GM18505 (cell line): Measurements from ENCODE around the gene GRIK2.

ENCODE experiments used
- ATAC-seq: cut with Tn5 transposase; IDR thresholded peaks from one replicate; pipeline ENCODE4 v1.9.1; 2021; ENCODE audit not compliant: unreplicated experiment
- POLR2A ChIP-seq: IDR thresholded peaks from 4 replicates; pipeline ENCODE4 v1.6.1; 2011; ENCODE audit warnings: borderline replicate concordance; ENCODE audit not compliant: insufficient read depth, insufficient read length; ENCODE audit errors: extremely low read depth

The GRIK2 gene

GRCh38 chr6:101722991-101723579 lies 329.6 kb downstream of the GRIK2 start:
- no peak for TF ChIP-seq POLR2A
- ATAC-seq, result no peak

- ATAC-seq, result no peak
- TF ChIP-seq POLR2A, result no peak
Observed at GRCh38 chr6:101728388-101728787, 334.9 kb downstream of the GRIK2 start.

GRCh38 chr6:101728956-101729355 lies 335.4 kb downstream of the GRIK2 start:
- no peak for TF ChIP-seq POLR2A
- no peak for ATAC-seq

- TF ChIP-seq POLR2A, result no peak
- ATAC-seq, result no peak
Observed at GRCh38 chr6:101730954-101731353, 337.4 kb downstream of the GRIK2 start.

- TF ChIP-seq POLR2A, result no peak
- no peak for ATAC-seq
Observed at GRCh38 chr6:101733899-101734298, 340.4 kb downstream of the GRIK2 start.

GRCh38 chr6:101738481-101738880 lies 345.0 kb downstream of the GRIK2 start:
- ATAC-seq, result no peak
- no peak for TF ChIP-seq POLR2A

- no peak for ATAC-seq
Observed at GRCh38 chr6:101740631-101741030, 347.1 kb downstream of the GRIK2 start.

GRCh38 chr6:101741474-101742171 lies 348.1 kb downstream of the GRIK2 start:
- no peak for ATAC-seq
- TF ChIP-seq POLR2A, result no peak

More at GRCh38 chr6:101740631-101741030, 347.1 kb downstream of the GRIK2 start:
- no peak for TF ChIP-seq POLR2A

GRCh38 chr6:101747160-101747559 lies 353.7 kb downstream of the GRIK2 start:
- ATAC-seq, result no peak
- no peak for TF ChIP-seq POLR2A

- no peak for TF ChIP-seq POLR2A
- no peak for ATAC-seq
Observed at GRCh38 chr6:101747716-101748115, 354.2 kb downstream of the GRIK2 start.

- no peak for ATAC-seq
- no peak for TF ChIP-seq POLR2A
Observed at GRCh38 chr6:101755931-101756330, 362.4 kb downstream of the GRIK2 start.

GRCh38 chr6:101758368-101758767 lies 364.9 kb downstream of the GRIK2 start:
- no peak for ATAC-seq
- no peak for TF ChIP-seq POLR2A

- no peak for TF ChIP-seq POLR2A
- ATAC-seq, result no peak
Observed at GRCh38 chr6:101760843-101761621, 367.5 kb downstream of the GRIK2 start.

GRCh38 chr6:101762851-101763250 lies 369.3 kb downstream of the GRIK2 start:
- no peak for ATAC-seq
- no peak for TF ChIP-seq POLR2A

- no peak for ATAC-seq
- TF ChIP-seq POLR2A, result no peak
Observed at GRCh38 chr6:101765281-101765680, 371.8 kb downstream of the GRIK2 start.

- TF ChIP-seq POLR2A, result no peak
- ATAC-seq, result no peak
Observed at GRCh38 chr6:101770116-101770515, 376.6 kb downstream of the GRIK2 start.
